NB4 (cell line): ENCODE measurements around the gene QSER1.

ENCODE experiments used
- CTCF ChIP-seq: IDR thresholded peaks from one replicate; pipeline ENCODE4 v1.5.1; 2012; ENCODE audit warnings: low read depth, low read length
- MAX ChIP-seq: IDR thresholded peaks from 2 replicates; pipeline ENCODE4 v1.6.1; 2011; ENCODE audit warnings: low read depth, low read length
- MYC ChIP-seq: IDR thresholded peaks from 2 replicates; pipeline ENCODE4 v1.6.1; 2011; ENCODE audit warnings: low read depth, low read length
- POLR2A ChIP-seq: IDR thresholded peaks from 2 replicates; pipeline ENCODE4 v1.6.1; 2011; ENCODE audit warnings: mild to moderate bottlenecking; ENCODE audit not compliant: insufficient read length; ENCODE audit errors: extremely low read depth

GRCh38 chr11:32990481-32990880, 97.9 kb downstream of the QSER1 start:
- TF ChIP-seq CTCF (no peak), MAX (no peak), POLR2A (no peak), MYC (no peak)
